ENCODE data around the gene UNC13B. TPM values are rescaled to one million over a fixed set of nuclear protein-coding genes. Genes with fewer than 3 reads are reported as not detected.
A peak's percentile ranks its signal among the peaks of the same experiment; 100 is the strongest.

The UNC13B gene
- total RNA-seq, 2 experiments from 2014 or later = 2.7 to 4.0 TPM

GRCh38 chr9:35357826-35358225, 196.0 kb downstream of the UNC13B start:
- Mint-ChIP-seq H3K4me3 (no peak overlapping the region), H3K27me3 (peaks cover 3% of the 10 kb centered on the region), H3K9me3 (ENCODE audit: low read depth) (no peaks in the 10 kb centered on the region), H3K36me3 (ENCODE audit: low read depth) (no peaks in the 10 kb centered on the region), H3K4me1 (no peaks in the 10 kb centered on the region), H3K27ac (no peak overlapping the region)
- ChIA-PET POLR2A (no interaction called here), CTCF (no interaction called here)
- ATAC-seq (no peak), DNase-seq (no peak)
- intact Hi-C loops (cut with DNase I, micrococcal nuclease) = no loop called here

- POLR2A ChIA-PET = no interaction called here
- no peaks in the 10 kb centered on the region for H3K36me3 Mint-ChIP-seq (ENCODE audit: low read depth)
- intact Hi-C loops (cut with DNase I, micrococcal nuclease) = no loop called here
- H3K4me3 Mint-ChIP-seq = no peak overlapping the region
- H3K9me3 Mint-ChIP-seq (ENCODE audit: low read depth) = no peaks in the 10 kb centered on the region
- DNase-seq (no peak), ATAC-seq (no peak)
- no peaks in the 10 kb centered on the region for H3K27me3 Mint-ChIP-seq
- CTCF ChIA-PET = interaction anchor here (0.7 kb wide), 1 partner anchor 919 kb away, joined by 3 read pairs; no protein-coding TSS in a partner anchor
- H3K27ac Mint-ChIP-seq = no peak overlapping the region
- peaks cover 2% of the 10 kb centered on the region for H3K4me1 Mint-ChIP-seq
These were observed 203.2 kb downstream of the UNC13B start for GRCh38 chr9:35364817-35365585.

- Mint-ChIP-seq H3K27ac (no peak overlapping the region), H3K36me3 (ENCODE audit: low read depth) (no peaks in the 10 kb centered on the region), H3K4me3 (no peak overlapping the region), H3K4me1 (peaks cover 2% of the 10 kb centered on the region), H3K27me3 (no peaks in the 10 kb centered on the region), H3K9me3 (ENCODE audit: low read depth) (no peaks in the 10 kb centered on the region)
- ChIA-PET CTCF (interaction anchor here (0.5 to 0.6 kb wide), 2 partner anchors 351 to 637 kb away, joined by 4 read pairs; no protein-coding TSS in a partner anchor), POLR2A (no interaction called here)
- DNase-seq (no peak), ATAC-seq (no peak)
- intact Hi-C loops (cut with DNase I, micrococcal nuclease) = no loop called here
These were observed 204.8 kb downstream of the UNC13B start for GRCh38 chr9:35366627-35367026.

DNA sequence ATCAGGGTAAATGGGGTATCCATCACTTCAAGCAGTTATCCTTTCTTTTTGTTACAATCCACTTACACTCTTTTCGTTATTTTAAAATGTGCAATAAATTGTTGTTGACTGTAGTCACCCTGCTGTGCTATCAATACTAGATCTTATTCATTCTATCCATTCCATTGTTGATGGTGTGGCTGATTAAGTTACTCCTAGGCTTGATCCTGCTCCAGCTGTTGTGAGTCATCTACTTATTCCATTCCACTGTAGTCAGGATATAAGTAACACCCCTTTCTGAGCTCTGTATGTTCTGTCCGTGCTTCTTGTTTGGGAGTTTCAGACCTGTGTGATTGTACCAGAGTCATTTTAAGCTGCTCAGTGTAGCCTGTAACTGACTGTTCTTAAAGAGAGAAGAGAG, 205.6 kb downstream of the UNC13B start:
- no peak for ATAC-seq
- no peak overlapping the region for H3K4me3 Mint-ChIP-seq
- no peak for DNase-seq
- peaks cover 2% of the 10 kb centered on the region for H3K4me1 Mint-ChIP-seq
- intact Hi-C loops (cut with DNase I, micrococcal nuclease) = no loop called here
- POLR2A ChIA-PET = no interaction called here
- no peaks in the 10 kb centered on the region for H3K27me3 Mint-ChIP-seq
- CTCF ChIA-PET = interaction anchor here (0.5 kb wide), 1 partner anchor 637 kb away, joined by 4 read pairs; no protein-coding TSS in a partner anchor
- no peaks in the 10 kb centered on the region for H3K9me3 Mint-ChIP-seq (ENCODE audit: low read depth)
- H3K27ac Mint-ChIP-seq = no peak overlapping the region
- H3K36me3 Mint-ChIP-seq (ENCODE audit: low read depth) = no peaks in the 10 kb centered on the region

DNA sequence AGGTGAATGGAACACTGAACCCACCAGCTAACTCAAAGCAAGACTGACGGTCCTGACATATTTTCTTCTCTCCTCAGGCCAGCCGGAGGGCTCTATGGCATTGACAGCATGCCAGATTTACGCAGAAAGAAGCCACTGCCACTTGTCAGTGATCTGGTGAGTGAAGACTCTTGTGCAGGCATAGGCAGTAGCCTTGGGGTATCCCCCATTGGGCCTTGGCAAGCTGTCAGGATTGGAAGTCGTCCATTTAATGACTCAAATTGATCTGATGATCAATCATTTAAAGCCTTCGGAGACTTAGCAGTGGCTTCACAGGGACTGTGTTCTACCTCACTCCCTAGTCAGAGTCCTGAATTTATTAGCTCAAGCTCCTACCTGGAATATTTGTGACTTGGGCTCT, 208.4 kb downstream of the UNC13B start:
- no peak overlapping the region for H3K27ac Mint-ChIP-seq
- H3K9me3 Mint-ChIP-seq (ENCODE audit: low read depth) = no peaks in the 10 kb centered on the region
- no peaks in the 10 kb centered on the region for H3K27me3 Mint-ChIP-seq
- no peaks in the 10 kb centered on the region for H3K4me1 Mint-ChIP-seq
- ATAC-seq (no peak), DNase-seq (no peak)
- CTCF ChIA-PET = interaction anchor here (0.6 to 1.4 kb wide), 3 partner anchors 28 to 183 kb away, joined by 3 to 6 read pairs (median 3); no protein-coding TSS in a partner anchor
- H3K36me3 Mint-ChIP-seq (ENCODE audit: low read depth) = no peaks in the 10 kb centered on the region
- intact Hi-C loops (cut with DNase I, micrococcal nuclease) = loop anchor here in 1 of 2 experiments (5.0 kb wide), 1 partner anchor 428 kb away; no protein-coding TSS in a partner anchor
- no peak overlapping the region for H3K4me3 Mint-ChIP-seq
- POLR2A ChIA-PET = no interaction called here

DNA sequence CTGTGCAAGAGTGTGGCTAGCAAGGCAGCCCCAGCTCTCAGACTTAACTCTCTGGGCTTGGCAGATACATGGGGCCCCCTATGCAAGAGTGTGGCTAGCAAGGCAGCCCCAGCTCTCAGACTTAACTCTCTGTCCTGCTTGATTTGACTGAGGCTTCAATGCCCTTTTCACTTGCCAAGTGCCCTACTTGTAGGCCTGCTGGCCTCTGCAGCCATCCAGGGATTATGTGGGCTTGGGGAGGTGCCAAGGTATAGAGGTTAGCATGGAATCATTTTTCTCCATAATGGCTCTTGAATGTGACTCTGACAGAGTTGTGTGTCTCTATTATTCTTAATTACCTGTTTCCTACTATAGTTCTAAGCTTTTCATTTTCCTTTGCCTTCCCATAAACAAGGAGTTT, 212.6 kb downstream of the UNC13B start:
- intact Hi-C loops (cut with DNase I, micrococcal nuclease) = loop anchor here in 1 of 2 experiments (5.0 kb wide), 1 partner anchor 432 kb away; no protein-coding TSS in a partner anchor
- DNase-seq (no peak), ATAC-seq (no peak)
- Mint-ChIP-seq H3K4me3 (no peak overlapping the region), H3K4me1 (no peaks in the 10 kb centered on the region), H3K27me3 (no peaks in the 10 kb centered on the region), H3K36me3 (ENCODE audit: low read depth) (no peaks in the 10 kb centered on the region), H3K9me3 (ENCODE audit: low read depth) (no peaks in the 10 kb centered on the region), H3K27ac (no peak overlapping the region)
- ChIA-PET POLR2A (no interaction called here), CTCF (interaction anchor here (0.7 to 0.9 kb wide), 2 partner anchors 22 to 1134 kb away, joined by 3 read pairs; no protein-coding TSS in a partner anchor)

DNA sequence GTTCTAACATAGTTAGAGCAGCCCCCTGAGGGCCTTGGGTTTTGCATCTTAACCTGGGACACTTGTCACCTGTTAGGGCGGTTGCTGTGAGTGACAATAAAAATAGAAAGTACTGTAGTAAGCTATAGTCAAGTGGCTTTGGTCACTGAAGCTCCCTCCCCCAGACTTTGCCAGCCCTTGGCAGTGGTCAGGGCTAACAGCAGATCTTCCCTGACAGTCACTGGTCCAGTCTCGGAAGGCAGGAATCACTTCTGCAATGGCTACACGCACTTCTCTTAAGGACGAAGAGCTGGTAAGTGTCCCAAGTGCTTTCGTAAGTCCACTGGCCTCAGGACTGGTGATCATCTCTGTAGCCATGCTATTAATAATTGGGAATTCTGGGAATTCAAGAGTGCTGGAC, 213.1 kb downstream of the UNC13B start:
- H3K9me3 Mint-ChIP-seq (ENCODE audit: low read depth) = no peaks in the 10 kb centered on the region
- no peaks in the 10 kb centered on the region for H3K27me3 Mint-ChIP-seq

GRCh38 chr9:35380039-35380438, 218.2 kb downstream of the UNC13B start:
- ATAC-seq (no peak), DNase-seq (no peak)
- H3K27me3 Mint-ChIP-seq = no peaks in the 10 kb centered on the region
- no peaks in the 10 kb centered on the region for H3K9me3 Mint-ChIP-seq (ENCODE audit: low read depth)
- intact Hi-C loops (cut with DNase I, micrococcal nuclease) = no loop called here
- ChIA-PET CTCF (interaction anchor here (0.7 kb wide), 1 partner anchor 384 kb away, joined by 3 read pairs; no protein-coding TSS in a partner anchor), POLR2A (no interaction called here)
- H3K4me1 Mint-ChIP-seq = no peaks in the 10 kb centered on the region
- no peak overlapping the region for H3K4me3 Mint-ChIP-seq
- H3K36me3 Mint-ChIP-seq (ENCODE audit: low read depth) = no peaks in the 10 kb centered on the region
- H3K27ac Mint-ChIP-seq = no peak overlapping the region

More for the DNA sequence above, 213.1 kb downstream of the UNC13B start:
- no peak for DNase-seq
- CTCF ChIA-PET = interaction anchor here (0.6 to 0.9 kb wide), 3 partner anchors 22 to 1134 kb away, joined by 3 read pairs; no protein-coding TSS in a partner anchor
- no peak for ATAC-seq
- POLR2A ChIA-PET = no interaction called here
- no peak overlapping the region for H3K4me3 Mint-ChIP-seq
- no peak overlapping the region for H3K27ac Mint-ChIP-seq
- H3K36me3 Mint-ChIP-seq (ENCODE audit: low read depth) = no peaks in the 10 kb centered on the region
- H3K4me1 Mint-ChIP-seq = no peaks in the 10 kb centered on the region
- intact Hi-C loops (cut with DNase I, micrococcal nuclease) = loop anchor here in 1 of 2 experiments (5.0 kb wide), 1 partner anchor 433 kb away; no protein-coding TSS in a partner anchor

DNA sequence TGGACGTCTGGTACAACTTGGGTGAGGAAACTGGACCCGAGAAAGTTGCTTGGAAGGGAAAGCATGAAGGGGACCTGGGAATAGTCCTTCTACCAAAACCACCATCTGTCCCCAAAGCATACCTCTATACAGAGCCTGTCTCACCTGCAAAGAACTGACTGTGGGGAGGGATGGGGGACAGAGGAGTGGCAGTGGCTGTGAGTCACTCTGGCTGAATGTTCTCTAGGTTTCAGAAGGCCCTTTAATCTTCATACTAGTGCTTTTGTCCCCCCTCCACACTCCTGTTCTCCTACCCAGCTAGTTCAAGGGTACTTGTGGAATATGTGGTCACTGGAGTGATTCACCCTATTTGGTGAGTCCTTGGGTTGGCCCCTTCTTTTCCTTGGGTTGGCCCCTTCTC, 218.8 kb downstream of the UNC13B start:
- ChIA-PET CTCF (no interaction called here), POLR2A (no interaction called here)
- H3K4me3 Mint-ChIP-seq = no peak overlapping the region
- no peak for DNase-seq
- intact Hi-C loops (cut with DNase I, micrococcal nuclease) = no loop called here
- no peaks in the 10 kb centered on the region for H3K27me3 Mint-ChIP-seq
- no peaks in the 10 kb centered on the region for H3K4me1 Mint-ChIP-seq
- no peak overlapping the region for H3K27ac Mint-ChIP-seq
- no peaks in the 10 kb centered on the region for H3K36me3 Mint-ChIP-seq (ENCODE audit: low read depth)
- no peaks in the 10 kb centered on the region for H3K9me3 Mint-ChIP-seq (ENCODE audit: low read depth)
- ATAC-seq = peak; percentile 19

DNA sequence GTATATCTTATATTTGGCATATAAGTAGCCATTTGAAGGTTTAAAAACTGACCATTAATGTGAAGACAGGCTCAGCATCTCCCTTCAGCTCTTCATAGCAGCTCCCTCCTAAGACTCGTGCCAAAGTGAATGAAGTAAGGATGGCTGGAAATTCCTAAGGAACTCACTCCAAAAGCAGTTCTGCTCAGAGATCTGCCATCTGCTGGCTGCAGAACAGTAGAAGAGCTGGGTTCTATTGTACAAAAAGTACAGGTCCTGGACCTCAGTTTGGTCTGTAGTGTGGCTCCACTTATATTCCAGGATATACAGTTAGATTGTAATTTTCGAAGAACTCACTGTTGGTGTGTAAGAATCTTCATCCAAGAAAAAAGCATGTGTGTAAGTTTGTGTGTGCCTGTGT, 223.2 kb downstream of the UNC13B start:
- ChIA-PET CTCF (no interaction called here), POLR2A (no interaction called here)
- Mint-ChIP-seq H3K9me3 (ENCODE audit: low read depth) (no peaks in the 10 kb centered on the region), H3K27ac (no peak overlapping the region), H3K36me3 (ENCODE audit: low read depth) (no peaks in the 10 kb centered on the region), H3K4me1 (no peaks in the 10 kb centered on the region), H3K27me3 (no peaks in the 10 kb centered on the region), H3K4me3 (no peak overlapping the region)
- ATAC-seq (no peak), DNase-seq (no peak)
- intact Hi-C loops (cut with DNase I, micrococcal nuclease) = no loop called here

DNA sequence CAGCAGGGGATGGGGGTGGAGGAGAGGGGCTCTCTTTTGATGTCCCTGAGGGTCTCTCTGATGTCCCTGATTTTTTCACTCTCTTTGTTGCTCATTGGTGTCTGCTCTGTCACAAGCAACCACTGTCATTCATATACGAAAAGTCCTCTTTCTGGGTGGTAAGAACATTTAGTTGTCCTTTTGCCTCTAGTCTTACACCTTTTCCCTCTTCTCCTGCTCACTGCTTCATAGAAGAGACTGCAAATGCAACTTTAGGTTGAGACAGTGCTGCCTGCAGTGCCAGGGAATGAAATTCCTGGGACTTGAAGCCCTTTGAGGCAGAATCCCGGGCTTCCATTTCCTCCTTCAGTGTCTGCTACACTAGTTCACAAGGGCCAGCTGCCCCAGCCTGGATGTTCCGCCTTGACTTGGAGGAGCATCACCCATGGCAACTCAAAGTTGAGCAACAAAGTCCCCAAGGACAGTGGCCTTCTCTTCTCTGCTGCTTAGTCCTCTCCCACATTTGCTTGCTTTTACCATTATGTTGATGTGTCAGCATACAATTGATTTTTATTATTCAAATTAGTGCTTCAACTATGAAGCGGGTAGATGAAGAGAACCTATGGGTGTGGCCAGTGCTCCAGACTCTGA, 233.4 kb downstream of the UNC13B start:
- Mint-ChIP-seq H3K27ac (no peak overlapping the region), H3K27me3 (peaks cover 2% of the 10 kb centered on the region), H3K9me3 (ENCODE audit: low read depth) (no peaks in the 10 kb centered on the region), H3K4me1 (no peaks in the 10 kb centered on the region), H3K36me3 (ENCODE audit: low read depth) (no peaks in the 10 kb centered on the region), H3K4me3 (no peak overlapping the region)
- CTCF ChIA-PET = no interaction called here
- no peak for DNase-seq
- POLR2A ChIA-PET = no interaction called here
- intact Hi-C loops (cut with DNase I, micrococcal nuclease) = no loop called here
- no peak for ATAC-seq

- intact Hi-C loops (cut with DNase I, micrococcal nuclease) = no loop called here
- no peak overlapping the region for H3K4me3 Mint-ChIP-seq
- no peak overlapping the region for H3K27ac Mint-ChIP-seq
- CTCF ChIA-PET = no interaction called here
- H3K4me1 Mint-ChIP-seq = no peaks in the 10 kb centered on the region
- POLR2A ChIA-PET = no interaction called here
- peaks cover 2% of the 10 kb centered on the region for H3K27me3 Mint-ChIP-seq
- no peaks in the 10 kb centered on the region for H3K36me3 Mint-ChIP-seq (ENCODE audit: low read depth)
- H3K9me3 Mint-ChIP-seq (ENCODE audit: low read depth) = no peaks in the 10 kb centered on the region
- no peak for ATAC-seq
- DNase-seq = no peak
These were observed 233.9 kb downstream of the UNC13B start for GRCh38 chr9:35395706-35396101.

All from activated CD4-positive, alpha-beta T cell treated with anti-CD3 and anti-CD28 coated beads for 36 hours (primary cell).